ENCODE data around the gene APBB2. TPM values are rescaled to one million over a fixed set of nuclear protein-coding genes. Genes with fewer than 3 reads are reported as not detected.
A peak's percentile ranks its signal among the peaks of the same experiment; 100 is the strongest.

The APBB2 gene
- total RNA-seq, 2 experiments from 2014 or later, result 0.93 to 13.6 TPM

GRCh38 chr4:40848251-40848650, 366.1 kb downstream of the APBB2 start:
- Mint-ChIP-seq H3K27ac (no peak overlapping the region), H3K4me3 (no peak overlapping the region), H3K27me3 (peaks cover 37% of the 10 kb centered on the region), H3K9me3 (ENCODE audit: low read depth) (no peaks in the 10 kb centered on the region), H3K36me3 (no peaks in the 10 kb centered on the region), H3K4me1 (no peaks in the 10 kb centered on the region)
- CTCF ChIA-PET, result no interaction called here
- DNase-seq (no peak), ATAC-seq (no peak)

- Mint-ChIP-seq H3K9me3 (ENCODE audit: low read depth) (no peaks in the 10 kb centered on the region), H3K27ac (no peak overlapping the region), H3K4me3 (no peak overlapping the region), H3K36me3 (no peaks in the 10 kb centered on the region), H3K4me1 (no peaks in the 10 kb centered on the region), H3K27me3 (peaks cover 40% of the 10 kb centered on the region)
- DNase-seq (no peak), ATAC-seq (no peak)
- CTCF ChIA-PET, result interaction anchor here (7.8 kb wide), 1 partner anchor 108 kb away, joined by 149 read pairs; no protein-coding TSS in a partner anchor
Observed at GRCh38 chr4:40846532-40846931, 367.8 kb downstream of the APBB2 start.

GRCh38 chr4:40845154-40845835, 369.0 kb downstream of the APBB2 start:
- ATAC-seq (no peak), DNase-seq (no peak)
- Mint-ChIP-seq H3K9me3 (ENCODE audit: low read depth) (no peaks in the 10 kb centered on the region), H3K36me3 (no peaks in the 10 kb centered on the region), H3K27me3 (peaks cover 31% of the 10 kb centered on the region), H3K4me3 (no peak overlapping the region), H3K27ac (no peak overlapping the region), H3K4me1 (peaks cover 4% of the 10 kb centered on the region)
- CTCF ChIA-PET, result interaction anchor here (7.8 kb wide), 1 partner anchor 107 kb away, joined by 149 read pairs; no protein-coding TSS in a partner anchor

DNA sequence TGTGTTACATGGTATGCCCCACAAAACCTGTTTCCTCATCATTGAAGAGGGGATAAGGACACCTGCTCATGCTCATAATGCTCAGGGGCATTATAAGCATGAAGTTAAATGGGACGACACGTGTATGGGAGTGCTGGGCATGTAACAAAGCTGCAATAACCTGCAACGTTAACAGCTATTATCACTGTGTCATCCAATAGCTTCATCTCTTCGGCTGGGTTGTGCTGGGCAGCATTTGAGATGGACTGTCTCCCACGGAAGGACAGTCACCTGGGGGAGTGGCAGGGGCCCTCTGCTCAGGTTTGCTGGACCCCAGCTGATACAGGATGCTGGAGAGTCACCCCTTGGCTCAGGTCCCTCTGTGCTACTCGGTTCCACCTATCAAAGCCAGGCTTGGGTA, 370.1 kb downstream of the APBB2 start:
- H3K36me3 Mint-ChIP-seq, result no peaks in the 10 kb centered on the region
- CTCF ChIA-PET, result interaction anchor here (1.0 to 7.8 kb wide), 4 partner anchors 19 to 124 kb away, joined by 3 to 149 read pairs (median 6); no protein-coding TSS in a partner anchor
- no peaks in the 10 kb centered on the region for H3K9me3 Mint-ChIP-seq (ENCODE audit: low read depth)
- no peak for ATAC-seq
- H3K27me3 Mint-ChIP-seq, result peaks cover 27% of the 10 kb centered on the region
- no peak overlapping the region for H3K4me3 Mint-ChIP-seq
- H3K4me1 Mint-ChIP-seq, result peaks cover 4% of the 10 kb centered on the region
- DNase-seq, result no peak
- no peak overlapping the region for H3K27ac Mint-ChIP-seq

GRCh38 chr4:40843696-40844095, 370.6 kb downstream of the APBB2 start:
- H3K4me1 Mint-ChIP-seq, result peaks cover 4% of the 10 kb centered on the region
- CTCF ChIA-PET, result interaction anchor here (0.7 to 7.8 kb wide), 9 partner anchors 19 to 789 kb away, joined by 3 to 149 read pairs (median 3); no protein-coding TSS in a partner anchor
- DNase-seq, result peak; percentile 64
- no peaks in the 10 kb centered on the region for H3K36me3 Mint-ChIP-seq
- H3K9me3 Mint-ChIP-seq (ENCODE audit: low read depth), result no peaks in the 10 kb centered on the region
- H3K27me3 Mint-ChIP-seq, result peaks cover 24% of the 10 kb centered on the region
- ATAC-seq, result peak; percentile 94
- H3K4me3 Mint-ChIP-seq, result no peak overlapping the region
- no peak overlapping the region for H3K27ac Mint-ChIP-seq

DNA sequence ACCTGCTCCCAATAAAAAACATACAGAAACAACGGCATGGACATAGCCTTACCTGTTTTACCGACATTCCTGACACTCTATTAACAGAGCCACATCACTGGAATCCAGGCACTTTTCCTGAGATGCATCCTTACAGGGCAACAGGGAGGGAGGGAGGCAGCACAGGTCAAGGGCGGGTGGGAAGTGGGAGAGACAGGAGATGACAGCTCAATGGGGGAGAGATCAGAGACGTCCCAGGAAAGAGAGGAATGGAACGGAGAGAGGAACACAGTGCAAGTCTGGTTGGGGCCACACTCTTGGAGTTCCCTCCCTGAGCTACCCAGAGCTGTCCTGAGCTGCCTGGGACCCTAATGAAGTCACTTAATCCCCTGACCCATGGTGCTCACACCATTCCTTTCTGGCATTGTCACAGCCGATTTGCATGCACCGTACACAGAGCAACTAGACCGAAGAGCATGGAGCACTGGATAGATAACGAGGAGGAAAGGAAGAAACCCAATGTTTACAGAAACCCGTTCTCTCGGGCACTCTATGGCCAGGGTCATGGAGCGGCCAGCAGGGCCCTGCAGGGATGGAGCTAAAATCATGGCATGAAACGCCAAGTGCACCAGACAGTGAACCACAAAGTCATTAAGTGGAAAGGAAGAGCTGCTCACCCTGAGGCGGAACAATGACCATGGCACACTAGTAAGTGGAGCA, 371.5 kb downstream of the APBB2 start:
- ATAC-seq, result no peak
- no peak overlapping the region for H3K4me3 Mint-ChIP-seq
- H3K27me3 Mint-ChIP-seq, result peaks cover 23% of the 10 kb centered on the region
- peaks cover 4% of the 10 kb centered on the region for H3K4me1 Mint-ChIP-seq
- H3K9me3 Mint-ChIP-seq (ENCODE audit: low read depth), result no peaks in the 10 kb centered on the region
- no peak for DNase-seq
- H3K27ac Mint-ChIP-seq, result no peak overlapping the region
- CTCF ChIA-PET, result interaction anchor here (0.7 to 7.8 kb wide), 7 partner anchors 49 to 788 kb away, joined by 3 to 149 read pairs (median 3); no protein-coding TSS in a partner anchor
- no peaks in the 10 kb centered on the region for H3K36me3 Mint-ChIP-seq

- Mint-ChIP-seq H3K36me3 (no peaks in the 10 kb centered on the region), H3K4me3 (no peak overlapping the region), H3K9me3 (ENCODE audit: low read depth) (no peaks in the 10 kb centered on the region), H3K4me1 (peaks cover 4% of the 10 kb centered on the region), H3K27ac (no peak overlapping the region), H3K27me3 (peaks cover 23% of the 10 kb centered on the region)
- ATAC-seq (no peak), DNase-seq (no peak)
- CTCF ChIA-PET, result interaction anchor here (2.2 to 7.8 kb wide), 2 partner anchors 66 to 104 kb away, joined by 7 to 149 read pairs; no protein-coding TSS in a partner anchor
Observed at GRCh38 chr4:40842318-40842717, 372.0 kb downstream of the APBB2 start.

DNA sequence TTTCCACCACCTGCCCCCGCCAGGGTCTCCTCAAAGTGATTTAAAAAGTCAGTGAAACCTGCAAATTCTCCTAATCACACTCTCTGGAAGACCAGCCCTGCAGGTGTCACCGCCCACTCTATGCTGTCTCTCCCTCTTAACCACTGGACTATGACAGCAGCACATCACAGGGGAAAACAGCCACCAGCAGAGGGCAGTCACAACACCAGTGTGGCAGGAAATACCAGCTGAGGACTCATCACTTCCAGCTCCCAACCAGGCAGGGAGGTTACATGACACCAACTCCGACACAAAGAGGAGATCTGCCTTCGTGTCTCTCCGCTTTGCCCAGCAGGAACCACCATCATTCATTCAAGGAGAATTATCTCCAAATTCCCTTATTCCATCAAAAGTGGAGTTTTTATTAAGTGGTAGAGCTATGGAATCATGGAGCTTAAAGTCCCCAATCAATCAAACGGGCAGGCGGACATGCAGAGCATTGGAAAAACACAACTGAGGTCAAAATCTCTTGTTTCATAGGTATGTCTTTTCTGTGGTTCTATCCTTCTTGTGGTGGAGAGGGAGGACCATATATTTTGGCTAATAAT, 373.3 kb downstream of the APBB2 start:
- no peaks in the 10 kb centered on the region for H3K9me3 Mint-ChIP-seq (ENCODE audit: low read depth)
- no peak overlapping the region for H3K4me3 Mint-ChIP-seq
- ATAC-seq, result peak; percentile 79

GRCh38 chr4:40840255-40840984, 373.9 kb downstream of the APBB2 start:
- H3K27ac Mint-ChIP-seq, result no peak overlapping the region
- no peaks in the 10 kb centered on the region for H3K9me3 Mint-ChIP-seq (ENCODE audit: low read depth)
- DNase-seq (no peak), ATAC-seq (no peak)
- H3K4me1 Mint-ChIP-seq, result peaks cover 4% of the 10 kb centered on the region
- CTCF ChIA-PET, result interaction anchor here (0.6 to 7.8 kb wide), 16 partner anchors 8 to 515 kb away, joined by 3 to 149 read pairs (median 3); no protein-coding TSS in a partner anchor
- peaks cover 15% of the 10 kb centered on the region for H3K27me3 Mint-ChIP-seq
- H3K4me3 Mint-ChIP-seq, result no peak overlapping the region
- H3K36me3 Mint-ChIP-seq, result no peaks in the 10 kb centered on the region

More for the DNA sequence above, 373.3 kb downstream of the APBB2 start:
- CTCF ChIA-PET, result interaction anchor here (0.6 to 7.8 kb wide), 20 partner anchors 9 to 515 kb away, joined by 3 to 149 read pairs (median 3); no protein-coding TSS in a partner anchor
- H3K27me3 Mint-ChIP-seq, result peaks cover 17% of the 10 kb centered on the region
- peaks cover 4% of the 10 kb centered on the region for H3K4me1 Mint-ChIP-seq
- peak; percentile 86 for DNase-seq
- H3K36me3 Mint-ChIP-seq, result no peaks in the 10 kb centered on the region
- no peak overlapping the region for H3K27ac Mint-ChIP-seq

DNA sequence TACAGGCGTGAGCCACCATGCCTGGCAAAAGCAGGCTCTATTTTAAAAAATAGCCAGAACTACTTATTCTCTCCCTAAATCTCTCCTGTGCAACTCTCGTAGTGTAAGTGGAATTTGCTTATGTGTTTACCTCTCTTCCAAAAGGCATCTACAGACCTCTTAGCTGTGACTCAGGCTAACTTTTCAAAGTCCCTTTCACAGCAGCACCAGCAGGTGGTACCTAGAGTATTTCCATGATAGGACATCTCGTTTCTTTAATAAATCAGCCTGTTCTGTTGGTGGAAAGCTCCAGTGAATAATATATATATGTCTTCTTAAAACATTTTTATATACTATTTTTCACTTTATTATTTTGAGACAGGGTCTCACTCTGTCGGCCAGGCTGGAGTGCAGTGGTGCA, 375.6 kb downstream of the APBB2 start:
- Mint-ChIP-seq H3K27ac (no peak overlapping the region), H3K4me3 (no peak overlapping the region), H3K27me3 (peaks cover 9% of the 10 kb centered on the region), H3K4me1 (peaks cover 4% of the 10 kb centered on the region), H3K36me3 (no peaks in the 10 kb centered on the region), H3K9me3 (ENCODE audit: low read depth) (no peaks in the 10 kb centered on the region)
- no peak for ATAC-seq
- no peak for DNase-seq
- CTCF ChIA-PET, result interaction anchor here (0.5 kb wide), 1 partner anchor 345 kb away, joined by 5 read pairs; no protein-coding TSS in a partner anchor

GRCh38 chr4:40837094-40837870, 377.1 kb downstream of the APBB2 start:
- no peak overlapping the region for H3K4me3 Mint-ChIP-seq
- no peaks in the 10 kb centered on the region for H3K36me3 Mint-ChIP-seq
- H3K9me3 Mint-ChIP-seq (ENCODE audit: low read depth), result no peaks in the 10 kb centered on the region
- CTCF ChIA-PET, result interaction anchor here (1.3 kb wide), 1 partner anchor 102 kb away, joined by 4 read pairs; no protein-coding TSS in a partner anchor
- peaks cover 9% of the 10 kb centered on the region for H3K27me3 Mint-ChIP-seq
- DNase-seq (no peak), ATAC-seq (no peak)
- peaks cover 4% of the 10 kb centered on the region for H3K4me1 Mint-ChIP-seq
- no peak overlapping the region for H3K27ac Mint-ChIP-seq

DNA sequence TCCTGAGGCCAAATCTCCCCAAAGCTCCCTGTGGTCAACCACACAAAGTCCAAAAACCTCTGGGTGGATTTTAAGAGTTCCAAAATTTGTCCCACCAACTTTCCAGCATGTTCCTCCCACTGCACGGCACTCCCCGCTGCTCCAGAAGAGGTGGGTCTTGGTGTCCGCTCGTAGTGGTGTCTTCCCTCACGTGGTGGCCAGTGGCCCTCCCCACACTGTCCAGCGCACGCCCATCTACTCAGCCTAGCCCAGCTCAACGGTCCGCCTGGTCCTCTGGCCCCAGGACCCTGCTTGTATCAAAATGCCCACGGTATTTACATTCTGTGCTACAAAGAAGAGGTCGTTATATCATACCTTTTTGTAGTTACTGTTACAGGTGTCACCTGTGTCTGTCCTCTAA, 381.1 kb downstream of the APBB2 start:
- Mint-ChIP-seq H3K36me3 (peaks cover under 1% of the 10 kb centered on the region), H3K27me3 (peaks cover 7% of the 10 kb centered on the region), H3K4me3 (no peak overlapping the region), H3K27ac (no peak overlapping the region), H3K9me3 (ENCODE audit: low read depth) (peaks cover 2% of the 10 kb centered on the region), H3K4me1 (no peaks in the 10 kb centered on the region)
- CTCF ChIA-PET, result no interaction called here
- no peak for DNase-seq
- no peak for ATAC-seq

Data from activated CD8-positive, alpha-beta memory T cell treated with anti-CD3 and anti-CD28 coated beads, Interleukin-2, amount 10 ng/mL, durations not matched to agents 7 days and 5 days (primary cell).